DND-41 (cell line): ENCODE results near the gene MITF.

Experiments
- ATAC-seq: fragments of 200-7000 bp; cut with Tn5 transposase; 3 replicates; pipeline ENCODE4 v1.9.1; 2021; ENCODE audit warnings: low read depth; ENCODE audit not compliant: insufficient read depth
- DNase-seq: peaks from one replicate; pipeline ENCODE4 v3.0.0-alpha.2; 2020
- H2AFZ ChIP-seq: 2 replicates; pipeline ENCODE4 v1.6.0; 2012; ENCODE audit warnings: low read depth, low read length
- H3K27ac ChIP-seq: 2 replicates; pipeline ENCODE4 v1.5.1; 2012; ENCODE audit warnings: low read length, inconsistent platforms
- H3K27me3 ChIP-seq: fragments of 200-600 bp; sonication (generic); 2 replicates; pipeline ENCODE4 v1.6.0; 2012; ENCODE audit warnings: low read length, mild to moderate bottlenecking, inconsistent platforms; ENCODE audit not compliant: insufficient read depth, poor library complexity
- H3K36me3 ChIP-seq: 2 replicates; pipeline ENCODE4 v1.5.1; 2012; ENCODE audit warnings: low read length, inconsistent platforms; ENCODE audit not compliant: insufficient read depth
- H3K4me1 ChIP-seq: 2 replicates; pipeline ENCODE4 v1.5.1; 2012; ENCODE audit warnings: mild to moderate bottlenecking, low read length; ENCODE audit not compliant: insufficient read depth
- H3K4me2 ChIP-seq: 2 replicates; pipeline ENCODE4 v1.6.0; 2012; ENCODE audit warnings: mild to moderate bottlenecking, moderate library complexity, low read length, inconsistent platforms; ENCODE audit not compliant: insufficient read depth
- H3K4me3 ChIP-seq, 2 experiments: fragments of 200-600 bp in 1 of 2; shearing (Covaris generic) in 1 of 2; 2 replicates each; pipeline ENCODE4 v1.5.1; 2012 to 2016; ENCODE audit warnings: inconsistent platforms in 2 of 2, low read length in 2 of 2, mild to moderate bottlenecking in 2 of 2, low read depth in 1 of 2, moderate library complexity in 1 of 2
- H3K79me2 ChIP-seq: 2 replicates; pipeline ENCODE4 v1.6.0; 2012; ENCODE audit warnings: low read length, inconsistent platforms; ENCODE audit not compliant: insufficient read depth
- H3K9ac ChIP-seq: 2 replicates; pipeline ENCODE4 v1.6.0; 2012; ENCODE audit warnings: low read depth, mild to moderate bottlenecking, inconsistent platforms, low read length, moderate library complexity
- H3K9me3 ChIP-seq: 2 replicates; pipeline ENCODE4 v1.5.1; 2012; ENCODE audit warnings: low read length, moderate library complexity, mild to moderate bottlenecking, inconsistent platforms; ENCODE audit not compliant: insufficient read depth, severe bottlenecking
- H4K20me1 ChIP-seq: 2 replicates; pipeline ENCODE4 v1.6.0; 2012; ENCODE audit warnings: low read length; ENCODE audit not compliant: insufficient read depth
- EZH2 ChIP-seq: IDR thresholded peaks from 3 replicates; pipeline ENCODE4 v1.6.1; 2012; ENCODE audit warnings: borderline replicate concordance, low read depth, mild to moderate bottlenecking, moderate library complexity, low read length, inconsistent platforms; ENCODE audit not compliant: severe bottlenecking
- TF ChIP-seq, protein P1 (sequence below): IDR thresholded peaks from 2 replicates; pipeline ENCODE4 v1.5.1; 2012; ENCODE audit warnings: borderline replicate concordance, low read length, moderate library complexity, mild to moderate bottlenecking; ENCODE audit not compliant: poor library complexity, severe bottlenecking; ENCODE audit errors: extremely low read depth

The MITF gene

DNA sequence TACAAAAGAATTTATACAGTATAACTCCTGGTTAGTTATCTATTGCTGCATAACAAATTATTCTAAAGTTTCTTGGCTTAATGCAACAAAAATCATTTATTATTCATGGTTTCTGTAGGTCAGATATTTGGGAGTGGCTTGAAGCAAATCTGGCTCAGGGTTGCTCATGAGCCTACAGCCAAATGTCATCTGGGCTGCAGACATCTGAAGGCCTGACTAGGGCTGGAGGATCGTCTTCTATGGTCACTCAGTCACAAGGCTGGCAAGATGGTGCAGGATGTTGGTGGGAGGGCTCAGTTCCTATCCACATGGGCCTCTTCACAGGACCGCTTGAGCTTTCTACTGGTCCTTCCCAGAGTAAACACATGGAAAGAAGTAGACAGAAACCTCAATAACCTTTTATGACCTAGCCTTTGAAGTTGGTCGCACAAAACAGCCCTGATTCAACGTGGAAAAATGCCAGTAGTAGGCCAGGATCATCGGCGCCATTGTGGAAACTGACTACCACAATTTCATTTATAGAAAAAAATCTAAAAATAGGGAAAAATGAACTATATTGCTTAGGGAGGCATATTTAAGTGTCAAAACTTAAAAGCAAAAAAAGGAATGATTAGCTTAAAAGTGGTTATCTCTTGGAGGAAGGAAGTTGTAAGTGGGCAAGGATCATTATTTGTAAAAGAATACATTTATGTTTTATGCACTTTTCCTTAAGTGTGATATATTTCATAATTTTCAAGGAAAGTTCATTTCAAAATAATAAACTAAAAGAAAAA is 9.9 kb upstream of the MITF start:
- TF ChIP-seq, protein P1, sequence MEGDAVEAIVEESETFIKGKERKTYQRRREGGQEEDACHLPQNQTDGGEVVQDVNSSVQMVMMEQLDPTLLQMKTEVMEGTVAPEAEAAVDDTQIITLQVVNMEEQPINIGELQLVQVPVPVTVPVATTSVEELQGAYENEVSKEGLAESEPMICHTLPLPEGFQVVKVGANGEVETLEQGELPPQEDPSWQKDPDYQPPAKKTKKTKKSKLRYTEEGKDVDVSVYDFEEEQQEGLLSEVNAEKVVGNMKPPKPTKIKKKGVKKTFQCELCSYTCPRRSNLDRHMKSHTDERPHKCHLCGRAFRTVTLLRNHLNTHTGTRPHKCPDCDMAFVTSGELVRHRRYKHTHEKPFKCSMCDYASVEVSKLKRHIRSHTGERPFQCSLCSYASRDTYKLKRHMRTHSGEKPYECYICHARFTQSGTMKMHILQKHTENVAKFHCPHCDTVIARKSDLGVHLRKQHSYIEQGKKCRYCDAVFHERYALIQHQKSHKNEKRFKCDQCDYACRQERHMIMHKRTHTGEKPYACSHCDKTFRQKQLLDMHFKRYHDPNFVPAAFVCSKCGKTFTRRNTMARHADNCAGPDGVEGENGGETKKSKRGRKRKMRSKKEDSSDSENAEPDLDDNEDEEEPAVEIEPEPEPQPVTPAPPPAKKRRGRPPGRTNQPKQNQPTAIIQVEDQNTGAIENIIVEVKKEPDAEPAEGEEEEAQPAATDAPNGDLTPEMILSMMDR: no peak
- no peak for TF ChIP-seq EZH2
- H3K4me3 ChIP-seq: no peak overlapping the region
- H4K20me1 ChIP-seq: no peaks in the 10 kb centered on the region
- H3K79me2 ChIP-seq: no peaks in the 10 kb centered on the region
- no peak overlapping the region for H2AFZ ChIP-seq
- no peaks in the 10 kb centered on the region for H3K9me3 ChIP-seq
- H3K27ac ChIP-seq: no peak overlapping the region
- ATAC-seq (no peak), DNase-seq (no peak)
- H3K9ac ChIP-seq: no peak overlapping the region
- H3K27me3 ChIP-seq: peaks cover 11% of the 10 kb centered on the region
- H3K36me3 ChIP-seq: no peaks in the 10 kb centered on the region
- no peak overlapping the region for H3K4me2 ChIP-seq
- no peaks in the 10 kb centered on the region for H3K4me1 ChIP-seq

DNA sequence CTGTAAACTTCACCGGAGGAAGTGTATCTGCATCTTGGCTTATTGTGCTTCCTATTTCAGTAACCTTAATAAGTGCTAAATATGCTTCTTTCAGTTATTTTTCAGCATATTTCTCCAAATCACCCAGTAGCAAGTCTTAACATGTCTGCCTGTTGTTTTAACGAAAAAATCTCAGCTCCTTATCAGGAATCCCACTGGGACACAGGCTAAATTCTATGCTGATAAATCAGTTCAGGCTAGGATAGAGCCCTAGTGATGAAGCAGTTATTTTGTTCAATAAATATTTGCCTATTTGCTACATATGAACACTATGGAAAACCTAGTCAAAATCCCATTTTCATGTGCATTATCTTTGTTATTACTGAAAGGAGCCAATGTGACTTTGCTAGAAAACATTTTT is 8.2 kb upstream of the MITF start:
- Histone ChIP-seq H3K27me3 (peaks cover 11% of the 10 kb centered on the region), H3K9ac (no peak overlapping the region), H3K27ac (no peak overlapping the region), H4K20me1 (no peaks in the 10 kb centered on the region), H3K79me2 (no peaks in the 10 kb centered on the region), H3K36me3 (no peaks in the 10 kb centered on the region), H3K4me2 (no peak overlapping the region), H3K9me3 (no peaks in the 10 kb centered on the region), H3K4me3 (no peak overlapping the region), H3K4me1 (no peaks in the 10 kb centered on the region), H2AFZ (no peak overlapping the region)
- DNase-seq (no peak), ATAC-seq (no peak)
- TF ChIP-seq EZH2: no peak
- TF ChIP-seq, protein P1: no peak

DNA sequence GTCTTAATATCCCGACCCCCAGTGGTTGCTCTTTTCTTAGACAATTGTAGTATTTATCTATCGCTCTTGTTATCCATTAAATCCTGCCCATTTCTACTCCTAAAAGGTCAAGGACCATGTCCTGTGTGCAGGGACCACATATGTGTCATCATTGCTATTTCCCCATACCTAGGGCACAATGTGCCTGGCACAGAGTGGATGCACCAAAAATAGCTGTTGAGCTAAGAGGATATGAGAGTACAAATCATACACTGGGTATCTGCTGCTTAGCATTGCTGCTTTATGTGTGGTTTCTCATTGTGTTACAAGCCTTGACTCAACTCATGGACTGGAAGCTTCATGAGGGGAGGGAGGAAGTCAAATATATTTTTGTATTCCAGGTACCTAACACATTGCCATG is 3.4 kb upstream of the MITF start:
- Histone ChIP-seq H3K27me3 (peaks cover 11% of the 10 kb centered on the region), H3K36me3 (no peaks in the 10 kb centered on the region), H4K20me1 (no peaks in the 10 kb centered on the region), H3K9me3 (no peaks in the 10 kb centered on the region), H3K79me2 (no peaks in the 10 kb centered on the region), H3K4me2 (no peak overlapping the region), H3K4me1 (no peaks in the 10 kb centered on the region), H2AFZ (no peak overlapping the region), H3K9ac (no peak overlapping the region), H3K4me3 (no peak overlapping the region), H3K27ac (no peak overlapping the region)
- TF ChIP-seq, protein P1: no peak
- no peak for TF ChIP-seq EZH2
- DNase-seq (no peak), ATAC-seq (no peak)

DNA sequence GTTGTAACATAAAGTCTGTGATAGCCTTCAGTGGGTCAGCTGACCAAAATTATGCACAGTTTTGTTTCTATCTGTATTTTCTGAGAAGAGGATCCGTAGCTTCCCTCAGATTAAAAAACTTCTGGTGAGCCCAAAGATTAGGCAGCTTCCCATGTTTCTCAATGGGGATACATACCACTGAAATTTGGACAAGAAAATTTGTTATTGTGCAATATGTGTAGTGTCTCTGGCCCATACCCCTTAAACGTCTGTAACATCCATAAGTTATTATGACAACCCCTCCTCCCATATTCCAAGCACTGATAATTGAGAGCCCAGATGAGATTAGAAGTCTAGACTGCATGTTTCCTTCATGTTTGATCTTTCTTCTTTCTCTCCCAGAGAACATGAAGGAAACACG is 1.9 kb upstream of the MITF start:
- no peaks in the 10 kb centered on the region for H3K9me3 ChIP-seq
- ATAC-seq: no peak
- TF ChIP-seq, protein P1: no peak
- TF ChIP-seq EZH2: no peak
- no peak overlapping the region for H3K9ac ChIP-seq
- no peaks in the 10 kb centered on the region for H3K4me1 ChIP-seq
- H3K27me3 ChIP-seq: peaks cover 8% of the 10 kb centered on the region
- no peaks in the 10 kb centered on the region for H3K36me3 ChIP-seq
- no peak overlapping the region for H2AFZ ChIP-seq
- DNase-seq: no peak
- H3K27ac ChIP-seq: no peak overlapping the region
- no peaks in the 10 kb centered on the region for H4K20me1 ChIP-seq
- H3K4me3 ChIP-seq: no peak overlapping the region
- no peak overlapping the region for H3K4me2 ChIP-seq
- H3K79me2 ChIP-seq: no peaks in the 10 kb centered on the region
